Left colon (tissue), 2 donors: ENCODE measurements around the gene TTC38. TPM values are rescaled to one million over a fixed set of nuclear protein-coding genes. Genes with fewer than 3 reads are reported as not detected.

Experiments used
- ATAC-seq: fragments of 200-7000 bp; cut with Tn5 transposase; one replicate; pipeline ENCODE4 v1.9.1; 2020; ENCODE audit warnings: mild to moderate bottlenecking, moderate library complexity
- DNase-seq, 2 donors: peaks; one replicate each; pipeline ENCODE4 v3.0.0-alpha.2; 2020
- intact Hi-C, 2 donors: fragments of 100-400 bp; cut with DNase I in 1 of 2; cut with micrococcal nuclease in 1 of 2; formaldehyde crosslinking; loops; one replicate each; pipeline versions ENCODE4 v1.11.2 to v1.14.0; 2022; cut with DNase I, micrococcal nuclease
- total RNA-seq, 2 donors: library from RNA; stranded (reverse); fragmentation: NEBNext Ultra II Directional; extraction: Animal tissue kit (Norgen Biotek cat#: 25700); gene quantifications; one replicate each; pipeline ENCODE4 v1.2.1, GENCODE V29; 2021
- donor health status: DM: no; HTN: no; CAD: no.
- donor health status: DM: yes; HTN: yes; CAD: no.

The TTC38 gene
- total RNA-seq, 2 donors from 2014 or later: 118 to 132 TPM

DNA sequence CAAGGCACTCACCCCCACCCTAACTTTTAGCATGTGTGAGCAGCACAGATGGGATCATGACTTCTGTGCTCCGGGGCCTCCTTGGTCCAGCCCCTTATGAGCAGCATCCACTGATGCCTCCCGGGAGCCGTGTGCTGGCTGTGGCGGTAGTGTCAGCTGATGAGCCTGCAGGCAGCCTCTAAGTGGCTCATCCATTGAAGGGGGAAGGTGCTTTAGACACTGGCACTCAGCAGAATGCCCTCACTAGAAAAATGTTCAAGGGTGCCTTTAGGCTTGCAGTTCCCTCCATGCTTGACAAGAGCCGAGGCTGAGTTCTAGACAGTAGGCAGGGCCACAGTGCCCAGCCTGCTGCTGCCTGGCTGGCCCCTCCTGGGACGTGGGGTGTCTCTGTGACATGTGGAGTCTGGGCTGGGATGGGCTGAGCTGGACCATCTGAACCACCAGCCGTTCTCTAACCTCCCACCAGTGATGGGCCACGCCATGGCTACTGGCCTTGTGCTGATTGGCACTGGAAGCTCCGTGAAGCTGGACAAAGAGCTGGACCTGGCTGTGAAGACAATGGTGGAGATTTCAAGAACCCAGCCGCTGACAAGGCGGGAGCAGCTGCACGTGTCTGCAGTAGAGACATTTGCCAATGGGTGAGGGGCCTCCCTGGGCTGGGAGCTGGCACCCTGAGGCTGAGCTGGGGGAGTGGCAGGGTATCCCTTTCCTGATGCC is 5.8 kb downstream of the TTC38 start:
- DNase-seq: no peak
- intact Hi-C loops: no loop called here
- ATAC-seq: no peak

DNA sequence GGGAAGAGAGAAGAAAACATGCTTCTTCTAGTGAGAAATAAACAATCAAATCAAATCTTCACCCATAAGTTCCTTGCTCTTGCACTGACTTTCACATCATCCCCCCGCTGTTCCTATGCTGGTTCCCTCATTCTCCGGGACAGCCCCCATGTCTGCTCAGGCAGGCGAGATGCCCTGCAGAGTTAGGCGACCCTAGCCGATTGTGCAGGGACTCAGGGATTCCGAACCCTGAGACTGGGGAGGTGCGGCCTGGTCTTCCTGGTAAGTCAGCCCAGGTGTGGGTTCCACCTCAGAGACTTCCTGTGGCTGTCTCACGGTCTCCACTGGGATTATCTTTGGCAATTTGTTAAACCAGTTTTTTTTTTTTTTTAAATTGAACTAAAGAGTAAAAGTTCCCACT is 6.6 kb downstream of the TTC38 start:
- ATAC-seq: no peak
- DNase-seq: no peak
- intact Hi-C loops: no loop called here

DNA sequence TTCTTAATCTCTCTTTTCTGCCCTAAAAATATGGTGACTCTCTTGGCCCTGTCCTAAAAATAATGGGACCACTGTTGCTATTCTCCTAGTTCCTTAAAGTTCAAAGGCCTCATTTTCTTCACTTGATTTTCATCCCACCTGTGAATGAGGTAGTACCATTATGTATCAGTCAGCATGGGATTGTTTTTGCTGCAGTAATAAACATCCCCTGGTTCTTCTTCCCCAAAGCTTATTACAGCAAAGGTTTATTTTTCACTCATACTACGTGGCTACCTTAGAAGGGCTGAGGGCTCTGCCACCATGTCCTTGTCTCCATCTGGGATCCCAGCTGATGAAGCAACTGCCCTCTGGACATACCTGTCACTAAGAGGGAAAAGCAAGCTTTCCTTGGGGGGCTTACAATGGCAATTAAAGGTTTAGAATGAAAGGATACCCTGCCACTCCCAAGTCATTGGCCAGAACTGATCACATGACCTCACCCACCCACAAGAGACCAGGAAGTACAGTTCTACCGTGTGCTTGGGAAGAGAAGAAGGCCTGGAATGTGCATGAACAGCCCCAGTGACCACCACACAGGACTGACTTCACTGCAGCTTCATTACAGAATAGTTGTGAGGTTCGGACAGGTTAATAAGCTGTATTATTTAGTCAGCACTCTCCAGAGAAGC is 7.8 kb downstream of the TTC38 start:
- ATAC-seq (peak; percentile 56), DNase-seq (no peak)
- intact Hi-C loops: no loop called here

DNA sequence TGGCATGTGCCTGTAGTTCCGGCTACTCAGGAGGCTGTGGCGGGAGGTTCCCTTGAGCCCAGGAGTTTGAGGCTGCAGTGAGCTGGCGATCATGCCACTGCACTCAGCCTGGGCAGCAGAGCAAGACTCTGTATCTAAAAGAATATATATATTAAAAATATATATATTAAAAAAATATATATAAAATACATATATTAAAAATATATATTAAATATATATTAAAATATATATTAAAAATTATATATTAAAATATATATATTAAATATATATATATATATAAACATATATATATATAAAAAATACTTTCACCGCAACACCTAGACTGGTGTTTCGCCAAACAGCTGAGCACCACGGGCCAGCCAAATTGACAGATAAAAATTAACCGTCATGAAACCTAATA is 8.8 kb downstream of the TTC38 start:
- ATAC-seq: no peak
- no peak for DNase-seq
- intact Hi-C loops: no loop called here

DNA sequence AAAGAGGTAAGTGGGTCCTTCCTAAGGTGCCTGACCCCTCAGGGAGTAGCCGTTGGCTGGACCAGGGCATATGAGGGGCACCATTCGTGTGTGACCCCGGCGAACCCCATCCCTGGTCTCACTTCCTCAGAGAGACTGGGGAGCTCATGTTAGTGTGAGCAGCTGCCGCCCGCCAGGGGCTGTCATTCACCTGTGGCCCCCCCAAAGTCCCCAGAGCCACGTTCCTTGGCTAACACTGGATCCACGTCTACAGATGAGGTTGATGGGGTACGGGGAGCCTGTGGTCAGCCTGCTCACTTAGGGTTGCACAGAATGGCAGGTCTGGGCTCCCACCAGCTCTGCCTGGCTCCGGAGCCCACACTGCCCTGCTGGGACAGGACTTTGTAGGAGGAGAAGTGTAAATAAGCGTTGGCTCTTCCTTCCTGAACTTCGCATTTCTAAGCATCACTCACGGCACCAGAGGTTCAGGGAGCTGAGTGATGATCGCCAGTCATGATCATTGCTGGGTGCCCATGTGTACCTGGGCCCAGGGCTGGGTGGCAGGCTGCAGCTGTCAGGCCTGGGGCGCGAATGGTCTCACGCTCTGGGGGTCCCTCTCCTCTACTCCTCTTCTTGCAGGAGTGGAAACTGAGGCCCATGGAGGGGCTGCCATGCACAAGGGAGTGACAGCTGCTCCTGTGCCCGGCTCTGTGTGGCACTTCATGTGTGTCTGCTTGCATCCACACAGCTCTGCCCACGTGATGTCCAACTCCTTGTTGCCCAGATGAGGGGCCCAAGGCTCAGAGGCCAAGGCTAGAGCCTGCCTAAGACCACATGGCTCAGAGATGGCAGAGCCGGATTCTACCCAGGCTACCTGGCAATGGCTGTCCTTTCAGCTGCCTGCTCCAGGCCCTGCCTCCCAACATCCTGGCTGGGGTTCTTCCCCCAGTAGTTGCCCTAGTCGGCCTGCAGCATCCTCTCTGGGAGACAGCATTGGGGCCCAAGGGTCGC is 11.1 kb downstream of the TTC38 start:
- intact Hi-C loops: no loop called here
- DNase-seq: no peak
- ATAC-seq: no peak

DNA sequence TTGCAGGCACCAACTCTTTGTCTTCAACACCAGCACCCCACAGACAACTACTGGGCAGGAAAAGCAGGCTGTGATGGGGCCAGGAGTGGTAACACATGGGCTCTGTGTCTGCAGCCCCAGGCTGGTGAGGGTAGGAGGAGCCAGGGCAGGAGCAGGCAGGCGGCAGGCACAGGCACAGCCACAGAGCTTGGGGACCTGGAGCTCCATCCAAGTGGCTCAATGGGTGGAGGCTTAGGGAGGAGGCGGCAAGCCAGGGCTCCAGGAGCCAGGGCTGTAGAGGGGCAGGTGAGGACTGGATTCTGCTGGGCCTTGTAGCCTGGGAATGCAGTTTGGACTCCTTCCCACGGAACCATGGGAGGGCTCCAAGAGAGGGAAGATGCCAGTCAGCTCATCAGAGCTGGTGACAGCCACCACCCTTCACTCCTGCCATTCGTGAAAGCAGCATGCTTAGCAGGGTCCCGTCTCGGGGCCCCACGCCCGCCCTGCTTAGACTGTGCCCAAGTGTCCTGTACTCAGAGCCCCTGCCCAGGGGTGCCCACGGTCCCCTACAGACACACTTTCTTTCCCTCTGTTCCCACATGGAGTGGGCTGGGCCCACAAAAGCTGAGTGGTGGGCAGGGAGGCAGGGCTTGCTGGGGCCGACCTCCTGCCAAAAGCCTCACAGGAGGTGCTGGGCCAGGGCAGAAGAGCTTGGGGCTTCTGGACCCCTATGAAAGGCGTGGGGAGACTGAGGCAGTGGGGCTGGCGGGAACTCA is 12.4 kb downstream of the TTC38 start:
- no peak for DNase-seq
- ATAC-seq: no peak

DNA sequence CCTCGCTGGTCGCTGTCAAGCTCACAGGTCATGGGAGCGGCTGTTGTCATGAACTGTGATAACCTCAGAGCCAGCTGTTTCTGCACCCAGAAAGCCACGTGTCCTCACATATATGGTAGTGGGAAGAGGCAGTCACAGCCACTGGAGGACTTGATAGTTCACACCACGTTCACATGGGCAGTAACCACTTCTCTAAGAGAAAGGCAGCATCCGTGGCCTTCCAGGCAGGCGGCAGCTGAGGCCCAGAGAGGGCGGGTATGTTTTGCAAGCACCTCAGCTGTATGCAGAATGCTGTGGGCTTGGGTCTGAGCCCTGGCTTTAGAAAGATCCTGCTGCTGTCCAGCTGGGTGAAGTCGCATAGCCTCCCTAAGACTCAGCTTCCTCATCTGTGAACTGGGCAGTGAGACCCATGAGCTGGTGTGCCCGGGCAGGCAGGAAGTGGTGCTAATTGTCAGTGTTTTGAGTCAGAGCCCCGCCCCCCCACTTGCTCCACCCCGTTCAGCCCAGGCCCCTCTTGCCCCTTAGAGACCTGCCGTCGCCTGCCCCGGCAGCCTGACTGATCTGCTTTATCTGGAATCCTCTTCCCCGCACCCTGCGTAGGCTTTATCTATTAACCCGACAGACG is 13.3 kb downstream of the TTC38 start:
- intact Hi-C loops: no loop called here
- no peak for DNase-seq
- ATAC-seq: no peak

More for the DNA sequence above, 12.4 kb downstream of the TTC38 start:
- intact Hi-C loops: no loop called here

DNA sequence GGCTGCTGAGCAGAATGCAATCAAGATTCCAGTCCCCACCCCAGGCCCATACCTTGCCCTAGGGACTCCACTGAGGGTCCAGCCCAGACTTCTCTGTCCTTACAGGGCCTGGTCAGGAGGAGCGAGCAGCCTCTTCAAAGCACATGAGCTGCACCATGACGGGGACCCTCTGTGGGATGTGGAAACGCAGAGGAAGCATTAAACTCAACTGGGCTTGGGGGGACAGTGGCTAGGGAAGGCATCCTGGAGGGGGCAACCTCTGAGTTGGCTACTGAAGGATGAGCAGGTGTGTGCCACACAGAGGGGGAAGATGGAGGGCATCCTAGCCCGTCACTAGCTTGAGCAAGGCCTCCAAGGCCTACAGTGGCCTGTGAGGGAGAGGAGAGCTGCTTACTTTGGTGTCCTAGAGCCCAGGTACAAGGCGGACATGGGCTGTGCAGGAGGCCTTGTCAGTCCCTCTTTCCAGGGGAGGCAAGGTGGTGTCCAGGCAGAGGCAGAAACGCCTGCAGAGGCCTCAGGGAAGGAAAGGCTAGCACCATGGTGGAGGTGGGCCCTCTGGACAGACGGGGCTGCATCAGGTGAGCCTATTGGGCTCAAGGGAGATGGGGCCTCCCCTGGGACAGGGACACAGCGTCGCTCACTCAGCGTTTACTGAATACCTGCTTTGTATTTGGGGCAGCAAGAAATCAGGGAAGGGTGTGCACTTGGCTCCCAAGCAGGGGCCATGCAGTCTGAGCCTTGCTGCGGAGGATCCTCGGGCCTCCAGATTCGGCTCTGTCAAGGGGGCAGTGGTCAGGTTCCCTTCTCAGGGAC is 14.3 kb downstream of the TTC38 start:
- DNase-seq: no peak
- intact Hi-C loops: no loop called here
- ATAC-seq: no peak

DNA sequence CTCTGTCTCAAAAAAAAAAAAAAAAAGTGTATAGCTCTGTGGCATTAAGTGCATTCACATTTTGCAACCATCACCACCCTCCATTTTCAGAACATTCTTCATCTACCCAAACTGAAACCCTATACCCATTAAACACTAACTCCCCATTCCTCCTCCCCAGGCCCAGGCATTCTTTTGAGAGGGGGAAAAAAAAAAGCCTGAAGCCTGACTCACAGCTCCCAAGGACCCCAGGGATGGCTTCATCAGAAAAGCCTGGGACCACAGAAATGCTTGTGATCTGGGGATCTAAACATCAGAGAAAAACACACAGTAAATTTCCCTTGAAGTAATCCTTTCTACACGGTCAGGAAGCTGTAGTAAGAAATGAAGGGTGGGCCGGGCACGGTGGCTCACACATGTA is 18.2 kb downstream of the TTC38 start:
- intact Hi-C loops: no loop called here
- ATAC-seq (no peak), DNase-seq (no peak)

DNA sequence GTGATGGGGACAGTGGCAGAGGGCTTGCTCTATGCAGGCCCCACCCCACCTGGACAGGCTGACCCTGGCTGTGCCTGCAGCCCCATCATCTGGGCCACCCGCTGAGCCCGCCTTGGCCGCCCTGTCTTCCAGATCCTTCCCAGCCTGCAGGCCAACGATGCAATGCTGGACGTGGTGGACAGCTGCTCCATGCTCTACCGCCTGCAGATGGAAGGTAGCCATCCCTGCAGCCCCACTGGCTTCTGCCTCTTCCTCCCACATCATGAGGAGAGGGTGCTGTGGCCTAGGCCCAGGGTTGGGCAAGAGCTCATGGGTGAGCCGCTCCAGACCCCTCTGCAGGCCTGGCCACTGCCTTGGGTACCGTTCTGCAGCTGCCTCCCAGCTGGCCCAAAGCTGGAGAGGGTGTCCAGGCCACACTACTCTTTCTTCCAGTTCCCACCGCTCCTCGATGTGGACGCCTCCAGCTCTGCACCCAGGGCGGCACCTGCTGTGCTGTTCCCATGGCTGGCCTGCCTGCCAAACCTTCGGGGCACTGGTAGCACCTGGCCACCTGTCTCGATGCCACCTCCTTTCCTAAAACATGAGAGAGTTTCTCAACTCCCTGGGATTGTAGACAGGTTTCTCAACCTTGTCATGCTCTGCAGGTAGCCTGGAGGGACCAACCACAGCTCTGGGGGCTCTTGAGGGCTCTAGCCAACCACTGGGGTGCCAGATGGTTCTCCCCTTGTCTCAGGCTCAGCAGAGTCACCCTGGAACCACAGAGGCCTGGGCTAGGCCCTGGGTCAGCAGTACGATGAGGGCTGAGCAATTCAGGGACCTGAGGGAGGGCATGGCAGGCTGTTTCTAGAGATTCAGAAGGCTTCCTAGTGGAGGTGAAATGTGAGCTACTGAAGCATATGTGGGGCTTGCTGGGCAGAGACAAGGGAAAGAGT is 19.4 kb downstream of the TTC38 start:
- DNase-seq (no peak), ATAC-seq (no peak)
- intact Hi-C loops: no loop called here

DNA sequence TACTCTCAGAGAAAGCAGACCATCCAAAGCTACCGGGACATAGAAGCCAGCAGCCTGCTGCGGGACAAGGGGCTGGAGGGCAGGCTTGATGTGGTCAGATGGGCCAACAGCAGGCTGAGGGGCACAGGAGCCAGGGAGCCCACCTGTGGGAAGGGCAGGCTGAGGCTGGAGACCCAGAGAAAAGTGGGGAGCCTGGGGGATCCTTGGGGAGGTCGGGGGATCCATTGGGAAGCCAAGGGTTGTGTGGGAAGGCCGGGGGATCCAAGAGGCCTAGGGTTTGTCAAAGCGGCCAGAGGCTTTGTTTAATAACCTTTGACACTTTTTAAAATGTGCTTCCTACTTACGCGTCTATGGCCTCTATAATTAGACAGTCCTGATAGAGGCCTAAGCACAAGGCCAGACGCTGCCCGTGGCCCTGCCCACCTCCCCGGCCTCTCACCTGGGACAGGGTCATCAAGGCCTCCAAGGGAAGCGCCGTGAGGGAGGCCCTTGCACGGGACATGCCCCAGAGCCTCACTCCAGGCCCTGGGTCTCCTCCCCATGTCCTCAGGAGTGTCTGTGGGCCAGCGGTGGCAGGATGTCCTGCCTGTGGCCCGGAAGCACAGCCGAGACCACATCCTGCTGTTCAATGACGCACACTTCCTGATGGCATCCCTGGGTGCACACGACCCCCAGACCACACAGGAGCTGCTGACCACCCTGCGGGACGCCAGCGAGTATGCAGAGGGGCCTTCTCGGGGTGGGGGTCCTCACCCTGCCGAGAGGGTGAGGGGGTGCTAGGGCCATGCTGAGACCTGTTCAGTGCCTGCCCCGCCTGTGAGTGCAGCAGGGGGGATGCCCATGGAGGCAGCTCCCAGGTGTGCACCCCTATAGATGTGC is 20.3 kb downstream of the TTC38 start:
- ATAC-seq (peak; percentile 33), DNase-seq (peak; percentile 46 to 62)
- intact Hi-C loops: no loop called here

DNA sequence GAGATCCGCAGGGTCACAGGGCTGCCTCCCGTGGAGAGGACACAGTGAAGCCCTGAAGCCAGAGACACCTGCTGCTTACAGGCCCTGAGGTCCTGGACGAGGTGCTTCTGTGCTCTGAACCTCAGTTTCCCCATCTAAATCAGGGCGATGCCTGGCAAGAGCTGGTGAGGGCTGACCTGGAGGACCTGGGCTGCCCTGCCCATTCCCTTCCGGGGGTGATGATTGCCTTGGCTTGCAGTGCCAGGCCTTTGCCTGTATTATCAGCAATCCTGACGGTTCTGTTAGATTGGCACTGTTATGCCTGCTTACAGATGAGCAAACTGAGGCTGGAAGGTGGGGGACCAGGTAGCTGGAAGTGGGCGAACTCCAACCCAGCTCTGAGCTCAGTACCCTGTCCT is 21.0 kb downstream of the TTC38 start:
- DNase-seq: no peak
- no peak for ATAC-seq
- intact Hi-C loops: no loop called here

DNA sequence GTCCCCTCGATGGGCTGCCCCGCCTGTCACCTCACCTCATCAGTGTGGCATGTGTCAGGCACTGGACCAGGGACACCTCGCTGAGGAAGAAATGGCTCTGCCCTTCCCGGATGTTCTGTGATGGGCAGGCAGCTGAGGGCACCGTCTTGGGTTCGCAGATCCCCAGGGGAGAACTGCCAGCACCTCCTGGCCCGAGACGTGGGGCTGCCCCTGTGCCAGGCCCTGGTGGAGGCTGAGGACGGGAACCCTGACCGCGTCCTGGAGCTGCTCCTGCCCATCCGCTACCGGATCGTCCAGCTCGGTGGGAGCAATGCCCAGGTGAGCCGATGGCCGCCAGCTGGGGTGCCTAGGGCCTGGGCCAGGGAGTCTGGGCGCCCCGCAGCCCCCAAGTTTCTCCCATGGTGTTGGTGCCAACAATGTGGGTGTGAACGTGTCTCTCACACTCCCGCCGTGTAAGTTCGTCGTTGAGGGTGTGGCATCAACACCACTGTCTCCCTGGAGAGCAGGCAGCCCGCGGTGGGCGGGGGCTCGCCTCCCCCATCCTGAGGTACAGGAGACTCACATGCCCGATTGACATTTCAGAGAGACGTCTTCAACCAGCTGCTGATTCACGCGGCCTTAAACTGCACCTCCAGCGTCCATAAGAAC is 21.6 kb downstream of the TTC38 start:
- no peak for DNase-seq
- ATAC-seq: no peak
- intact Hi-C loops: no loop called here

DNA sequence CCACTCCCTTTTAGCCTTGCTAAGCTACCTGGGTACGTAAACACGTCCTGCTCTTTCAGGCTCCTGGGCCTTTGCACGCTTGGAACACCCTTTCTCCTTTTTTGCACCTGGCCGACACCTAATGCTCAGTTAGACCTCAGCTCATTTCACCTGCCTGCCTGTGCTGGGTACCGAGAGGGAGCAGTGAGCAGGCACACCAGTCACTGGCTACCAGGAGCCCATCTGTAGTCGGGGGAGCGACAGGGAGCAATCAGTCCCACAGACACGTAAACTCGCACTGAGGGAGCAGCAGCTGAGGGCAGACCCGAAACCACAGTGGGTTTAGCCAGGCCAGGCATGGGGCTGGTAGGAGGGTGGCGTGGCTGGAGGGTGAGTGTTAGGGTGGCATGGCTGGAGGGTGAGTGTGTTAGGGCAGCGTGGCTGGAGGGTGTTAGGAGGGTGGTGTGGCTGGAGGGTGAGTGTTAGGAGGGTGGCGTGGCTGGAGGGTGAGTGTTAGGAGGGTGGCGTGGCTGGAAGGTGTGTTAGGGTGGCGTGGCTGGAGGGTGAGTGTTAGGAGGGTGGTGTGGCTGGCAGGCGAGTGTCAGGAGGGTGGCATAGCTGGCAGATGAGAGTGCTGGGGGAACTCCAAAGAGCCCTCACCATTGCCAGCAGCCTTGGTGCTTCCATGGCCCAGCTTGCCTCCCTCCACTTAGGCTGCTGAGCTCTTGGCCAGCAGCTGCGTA is 22.5 kb downstream of the TTC38 start:
- DNase-seq: no peak
- ATAC-seq: no peak
- intact Hi-C loops: no loop called here
